Measurements from ENCODE around the gene GADL1. TPM values are rescaled to one million over a fixed set of nuclear protein-coding genes. Genes with fewer than 3 reads are reported as not detected.

Gene GADL1
- total RNA-seq, 1 experiment from 2014 or later, result not detected

GRCh38 chr3:30893678-30894325, 659 bp downstream of the GADL1 start:
- Histone ChIP-seq H3K4me3 (no peak overlapping the region), H3K9me3 (ENCODE audit: insufficient read depth, low read depth) (no peaks in the 10 kb centered on the region), H3K9me2 (ENCODE audit: insufficient read depth) (no peaks in the 10 kb centered on the region), H3K27me3 (ENCODE audit: insufficient read depth, low read depth) (no peaks in the 10 kb centered on the region), H3K79me2 (ENCODE audit: low read depth) (no peaks in the 10 kb centered on the region), H3K36me3 (ENCODE audit: low read depth) (no peaks in the 10 kb centered on the region), H4K20me1 (ENCODE audit: insufficient read depth) (no peaks in the 10 kb centered on the region), H3F3A (ENCODE audit: insufficient read depth, low read depth) (no peaks in the 10 kb centered on the region), H3K4me1 (replicated peaks; ENCODE audit: insufficient read depth) (no peaks in the 10 kb centered on the region), H3K4me2 (peak overlapping the region; percentile 50; the same call in 1 of the 2 replicates), H2AFZ (no peak overlapping the region), H3K27ac (no peak overlapping the region)
- ChIA-PET CTCF (no interaction called here), POLR2A (ENCODE audit: unreplicated experiment) (no interaction called here)
- BruUV-seq (replicated peaks), result no TSS peak
- TF ChIP-seq CTCF (conservative IDR thresholded peaks at IDR 0.05), result no peak
- TF ChIP-seq EZH2 (IDR thresholded peaks at IDR 0.05; ENCODE audit: low read depth), result no peak
- DNase-seq, result no peak
- intact Hi-C loops (cut with micrococcal nuclease; ENCODE audit: unreplicated experiment), result no loop called here

- intact Hi-C loops (cut with micrococcal nuclease; ENCODE audit: unreplicated experiment), result no loop called here
- Histone ChIP-seq H3K27me3 (ENCODE audit: insufficient read depth, low read depth) (no peaks in the 10 kb centered on the region), H3K4me2 (no peak overlapping the region), H3K79me2 (ENCODE audit: low read depth) (no peaks in the 10 kb centered on the region), H3K4me1 (replicated peaks; ENCODE audit: insufficient read depth) (no peaks in the 10 kb centered on the region), H2AFZ (no peak overlapping the region), H3K27ac (no peak overlapping the region), H4K20me1 (ENCODE audit: insufficient read depth) (no peaks in the 10 kb centered on the region), H3K4me3 (no peak overlapping the region), H3K36me3 (ENCODE audit: low read depth) (no peaks in the 10 kb centered on the region), H3K9me2 (ENCODE audit: insufficient read depth) (no peaks in the 10 kb centered on the region), H3K9me3 (ENCODE audit: insufficient read depth, low read depth) (no peaks in the 10 kb centered on the region), H3F3A (ENCODE audit: insufficient read depth, low read depth) (no peaks in the 10 kb centered on the region)
- ChIA-PET CTCF (no interaction called here), POLR2A (ENCODE audit: unreplicated experiment) (no interaction called here)
- BruUV-seq (replicated peaks), result no TSS peak
- no peak for TF ChIP-seq CTCF (conservative IDR thresholded peaks at IDR 0.05)
- TF ChIP-seq EZH2 (IDR thresholded peaks at IDR 0.05; ENCODE audit: low read depth), result no peak
- DNase-seq, result no peak
Measured at GRCh38 chr3:30890907-30891306, 3.6 kb downstream of the GADL1 start.

GRCh38 chr3:30886888-30887287, 7.6 kb downstream of the GADL1 start:
- no peaks in the 10 kb centered on the region for H3K4me1 ChIP-seq (replicated peaks; ENCODE audit: insufficient read depth)
- no peaks in the 10 kb centered on the region for H3F3A ChIP-seq (ENCODE audit: insufficient read depth, low read depth)
- no peak overlapping the region for H3K27ac ChIP-seq
- BruUV-seq (replicated peaks), result no TSS peak
- no peak for TF ChIP-seq EZH2 (IDR thresholded peaks at IDR 0.05; ENCODE audit: low read depth)
- TF ChIP-seq CTCF (conservative IDR thresholded peaks at IDR 0.05), result no peak
- H3K79me2 ChIP-seq (ENCODE audit: low read depth), result no peaks in the 10 kb centered on the region
- no peak overlapping the region for H3K4me2 ChIP-seq
- ChIA-PET POLR2A (ENCODE audit: unreplicated experiment) (no interaction called here), CTCF (no interaction called here)
- H3K4me3 ChIP-seq, result no peak overlapping the region
- H3K27me3 ChIP-seq (ENCODE audit: insufficient read depth, low read depth), result no peaks in the 10 kb centered on the region
- no peaks in the 10 kb centered on the region for H3K9me2 ChIP-seq (ENCODE audit: insufficient read depth)
- H3K36me3 ChIP-seq (ENCODE audit: low read depth), result no peaks in the 10 kb centered on the region
- no peak overlapping the region for H2AFZ ChIP-seq
- intact Hi-C loops (cut with micrococcal nuclease; ENCODE audit: unreplicated experiment), result no loop called here
- H3K9me3 ChIP-seq (ENCODE audit: insufficient read depth, low read depth), result no peaks in the 10 kb centered on the region
- no peaks in the 10 kb centered on the region for H4K20me1 ChIP-seq (ENCODE audit: insufficient read depth)
- no peak for DNase-seq

All from PC-9 (cell line).